Sigmoid colon (tissue), 4 donors: ENCODE data around the gene GRB10.

Experiments used
- CTCF ChIP-seq, 4 experiments: fragments of 450-650 bp in 3 of 4; fragments of 200-600 bp in 1 of 4; IDR thresholded peaks; one replicate each; pipeline ENCODE4 v1.5.1; 2016 to 2019; ENCODE audit warnings: antibody characterized with exemption in 4 of 4, mild to moderate bottlenecking in 3 of 4, moderate library complexity in 2 of 4
- EP300 ChIP-seq, 4 donors: sonication (generic); formaldehyde crosslinking; IDR thresholded peaks; one replicate each; pipeline ENCODE4 v1.6.1; 2017; ENCODE audit warnings: antibody characterized with exemption in 4 of 4

- TF ChIP-seq EP300 (IDR thresholded peaks at IDR 0.05) (no peak), CTCF (IDR thresholded peaks at IDR 0.05) (no peak)
Measured at GRCh38 chr7:50626286-50626685, 156.4 kb downstream of the GRB10 start.
